ENCODE data around the gene IMMT. TPM values are rescaled to one million over a fixed set of nuclear protein-coding genes. Genes with fewer than 3 reads are reported as not detected.
A peak's percentile ranks its signal among the peaks of the same experiment; 100 is the strongest.

The IMMT gene
- total RNA-seq, 1 donor from 2014 or later, result 93.3 TPM

- H3K4me1 Mint-ChIP-seq, result peaks cover 20% of the 10 kb centered on the region
- Histone ChIP-seq H3K9me3 (ENCODE audit: low read depth) (no peaks in the 10 kb centered on the region), H4K20me1 (ENCODE audit: low read depth) (peaks cover 28% of the 10 kb centered on the region), H3K4me1 (peaks cover 15% of the 10 kb centered on the region), H3K4me2 (peak overlapping the region; percentile 86), H3F3A (ENCODE audit: low read depth) (no peaks in the 10 kb centered on the region), H3K4me3 (peak overlapping the region; percentile 74), H3K9ac (peak overlapping the region; percentile 74), H3K36me3 (peaks cover 6% of the 10 kb centered on the region), H3K79me2 (ENCODE audit: low read depth) (peaks cover 91% of the 10 kb centered on the region), H2AFZ (replicated peaks) (no peak overlapping the region), H3K27me3 (no peaks in the 10 kb centered on the region), H3K27ac (no peak overlapping the region)
- peak overlapping the region; percentile 96 for H3K4me3 Mint-ChIP-seq
- no peak for DNase-seq (ENCODE audit: low spot score)
- peak overlapping the region; percentile 9 for H3K27ac Mint-ChIP-seq
- no peaks in the 10 kb centered on the region for H3K9me3 Mint-ChIP-seq
- H3K36me3 Mint-ChIP-seq, result peaks cover 23% of the 10 kb centered on the region
- no peaks in the 10 kb centered on the region for H3K27me3 Mint-ChIP-seq (ENCODE audit: insufficient read depth, low read depth)
- TF ChIP-seq EZH2phosphoT487 (IDR thresholded peaks at IDR 0.05) (no peak), EZH2 (IDR thresholded peaks at IDR 0.05) (no peak), CTCF (IDR thresholded peaks at IDR 0.05) (no peak)
Measured at GRCh38 chr2:86107031-86107430, 88.2 kb downstream of the IMMT start.

- Histone ChIP-seq H3K4me2 (peak within 1 kb of the TSS; percentile 86), H3K4me3 (peak within 1 kb of the TSS; percentile 74), H3K36me3 (peaks cover 6% of the 10 kb centered on the region), H4K20me1 (ENCODE audit: low read depth) (peaks cover 28% of the 10 kb centered on the region), H3K9me3 (ENCODE audit: low read depth) (no peaks in the 10 kb centered on the region), H3K27me3 (no peaks in the 10 kb centered on the region), H3K79me2 (ENCODE audit: low read depth) (peaks cover 93% of the 10 kb centered on the region), H3K27ac (peak within 1 kb of the TSS; percentile 72), H2AFZ (replicated peaks) (peak within 1 kb of the TSS; percentile 35), H3F3A (ENCODE audit: low read depth) (no peaks in the 10 kb centered on the region), H3K4me1 (peaks cover 15% of the 10 kb centered on the region), H3K9ac (peak within 1 kb of the TSS; percentile 74)
- Mint-ChIP-seq H3K27me3 (ENCODE audit: insufficient read depth, low read depth) (no peaks in the 10 kb centered on the region), H3K4me1 (peaks cover 20% of the 10 kb centered on the region), H3K4me3 (peak within 1 kb of the TSS; percentile 96), H3K36me3 (peaks cover 23% of the 10 kb centered on the region), H3K27ac (peak within 1 kb of the TSS; percentile 100), H3K9me3 (no peaks in the 10 kb centered on the region)
- TF ChIP-seq CTCF (IDR thresholded peaks at IDR 0.05) (peak; percentile 0), EZH2phosphoT487 (IDR thresholded peaks at IDR 0.05) (no peak)
- DNase-seq (ENCODE audit: low spot score), result peak; percentile 97
Measured at GRCh38 chr2:86105969-86106945, 89.0 kb downstream of the IMMT start, which contains the start of gene PTCD3. Gene PTCD3 (plus strand): TSS chr2:86106235. CDS start chr2:86106248, 13 bp downstream.

DNA sequence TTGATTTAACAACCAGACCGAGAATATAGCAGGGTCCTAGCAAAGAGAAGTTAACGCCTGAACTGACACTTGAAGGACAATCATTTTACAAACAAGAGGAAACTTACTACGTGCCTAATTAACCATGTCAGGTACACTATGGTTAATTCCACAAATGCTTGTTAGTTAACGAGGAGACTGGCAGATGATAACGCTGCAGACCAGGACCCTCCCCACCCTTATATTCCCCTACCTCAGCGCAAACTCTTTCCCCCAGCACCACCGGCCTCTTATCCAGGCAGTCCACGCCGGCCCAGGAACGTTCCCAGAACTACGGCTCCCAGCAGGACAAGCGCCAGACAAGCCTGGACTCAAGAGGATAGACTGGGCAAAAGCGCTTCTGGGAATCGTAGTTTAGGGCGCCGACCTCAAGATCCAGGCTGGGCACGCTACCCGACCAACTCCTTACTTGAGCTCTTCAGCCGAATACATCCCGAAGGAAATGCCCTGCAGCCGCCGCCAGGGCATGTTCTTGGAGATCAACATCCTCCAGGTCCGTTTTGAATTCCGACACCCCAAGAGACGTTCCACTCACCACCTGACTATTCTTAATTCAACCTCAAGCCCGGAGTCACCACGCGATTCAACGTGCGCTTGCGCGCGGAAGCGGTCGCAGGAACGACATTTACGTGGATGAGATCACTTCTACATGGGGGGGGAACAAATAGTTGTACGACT lies 89.9 kb downstream of the IMMT start, which contains the start of gene POLR1A:
Gene POLR1A, minus strand, starts transcription at position 635 of the 717 bp plus-strand sequence. Its CDS starts 110 bp downstream, at position 525.
- Histone ChIP-seq H3K9ac (peak within 1 kb of the TSS; percentile 74), H3K4me1 (peaks cover 15% of the 10 kb centered on the region), H3K4me3 (peak within 1 kb of the TSS; percentile 74), H3K36me3 (peaks cover 6% of the 10 kb centered on the region), H3K4me2 (peak within 1 kb of the TSS; percentile 86), H3K9me3 (ENCODE audit: low read depth) (no peaks in the 10 kb centered on the region), H3K27ac (peak within 1 kb of the TSS; percentile 72), H3K79me2 (ENCODE audit: low read depth) (peaks cover 94% of the 10 kb centered on the region), H4K20me1 (ENCODE audit: low read depth) (peaks cover 27% of the 10 kb centered on the region), H3K27me3 (no peaks in the 10 kb centered on the region), H2AFZ (replicated peaks) (peak within 1 kb of the TSS; percentile 35), H3F3A (ENCODE audit: low read depth) (no peaks in the 10 kb centered on the region)
- Mint-ChIP-seq H3K9me3 (no peaks in the 10 kb centered on the region), H3K27ac (peak within 1 kb of the TSS; percentile 100), H3K4me3 (peak within 1 kb of the TSS; percentile 96), H3K27me3 (ENCODE audit: insufficient read depth, low read depth) (no peaks in the 10 kb centered on the region), H3K4me1 (peaks cover 20% of the 10 kb centered on the region), H3K36me3 (peaks cover 18% of the 10 kb centered on the region)
- DNase-seq (ENCODE audit: low spot score), result peak; percentile 96
- TF ChIP-seq EZH2 (IDR thresholded peaks at IDR 0.05) (no peak), EZH2phosphoT487 (IDR thresholded peaks at IDR 0.05) (no peak), CTCF (IDR thresholded peaks at IDR 0.05) (peak; percentile 28)

Measured in neural progenitor cell (in vitro differentiated cells).